Body of pancreas (tissue), 4 donors: Measurements from ENCODE around the gene SERPINB1.

Source experiments
- CTCF ChIP-seq, 7 experiments: fragments of 450-650 bp in 4 of 7; fragments of 200-600 bp in 3 of 7; sonication (generic) in 3 of 7; IDR thresholded peaks; one replicate each; pipeline ENCODE4 v1.5.1; 2016 to 2019; ENCODE audit warnings: antibody characterized with exemption in 7 of 7
- POLR2A ChIP-seq, 3 donors: fragments of 450-650 bp; IDR thresholded peaks; one replicate each; pipeline ENCODE4 v1.6.1; 2016; ENCODE audit warnings: antibody characterized with exemption in 3 of 3, mild to moderate bottlenecking in 2 of 3

DNA sequence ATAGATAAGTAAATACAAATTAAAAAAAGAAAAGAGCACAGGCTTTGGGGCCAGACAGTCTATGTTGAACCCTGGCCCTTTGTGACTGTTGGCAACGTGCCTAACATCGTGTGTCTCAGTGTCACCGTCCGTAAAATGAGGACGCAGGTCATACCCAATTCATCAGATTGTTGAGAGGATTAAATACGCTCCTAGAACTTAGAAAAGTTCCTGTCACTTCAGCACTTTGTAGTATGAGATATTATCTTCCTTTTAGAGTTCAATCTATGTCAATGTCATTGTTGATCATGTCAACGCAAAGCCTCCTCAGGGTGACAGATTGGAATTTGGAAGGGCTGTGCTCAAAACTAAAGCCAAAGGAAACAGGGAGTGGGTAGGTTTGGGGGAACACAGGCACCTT lies 21.7 kb downstream of the SERPINB1 start:
- TF ChIP-seq CTCF (IDR thresholded peaks at IDR 0.05) (no peak), POLR2A (IDR thresholded peaks at IDR 0.05) (no peak)
